ENCODE results near the gene NDUFS6.

Gene NDUFS6

DNA sequence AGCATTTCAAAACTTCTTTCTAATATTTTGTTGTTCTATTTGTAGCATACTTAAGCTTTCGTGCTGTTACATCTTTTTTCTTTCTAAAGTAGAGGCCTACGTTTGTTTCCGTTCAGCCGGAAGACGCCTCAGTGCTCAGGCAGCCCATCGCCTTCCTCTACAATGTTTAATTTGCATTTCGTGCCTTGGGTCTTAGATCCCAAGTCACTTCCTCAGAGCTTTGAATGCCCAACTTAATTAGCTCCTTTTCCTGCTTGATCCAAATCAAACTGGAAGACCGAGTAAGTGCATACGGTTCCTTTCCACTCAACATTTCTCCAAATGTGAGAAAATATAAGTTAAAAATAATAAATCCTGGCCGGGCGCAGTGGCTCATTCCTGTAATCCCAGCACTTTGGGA, 44.7 kb upstream of the NDUFS6 start:
- H3K4me3 ChIP-seq (ENCODE audit: low read depth, low read length), result no peak overlapping the region
- TF ChIP-seq CTCF (conservative IDR thresholded peaks at IDR 0.05; ENCODE audit: low read depth, low read length), result no peak
- no peak for DNase-seq (ENCODE audit: low read depth)

- DNase-seq (ENCODE audit: low read depth), result no peak
- TF ChIP-seq CTCF (conservative IDR thresholded peaks at IDR 0.05; ENCODE audit: low read depth, low read length), result no peak
- H3K4me3 ChIP-seq (ENCODE audit: low read depth, low read length), result no peak overlapping the region
Observed at GRCh38 chr5:1757511-1757910, 43.7 kb upstream of the NDUFS6 start.

DNA sequence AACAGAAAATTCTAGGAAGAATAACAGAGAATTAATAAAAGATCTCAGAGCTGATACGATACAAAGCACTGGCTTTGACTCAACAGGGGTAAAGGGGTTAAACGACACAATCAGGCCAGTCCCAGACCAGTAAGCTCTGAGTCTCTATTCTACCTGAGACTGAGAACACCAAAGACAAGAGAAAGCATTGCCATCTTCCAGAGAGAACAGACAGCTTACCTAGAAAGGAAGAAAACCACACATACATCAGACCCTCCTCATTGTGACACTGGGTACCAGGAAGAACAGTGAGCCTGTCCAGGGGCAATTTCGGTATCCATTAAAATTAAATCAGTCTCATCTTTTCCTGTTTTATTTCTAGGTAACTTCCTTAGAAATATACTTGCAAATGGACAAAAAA, 42.6 kb upstream of the NDUFS6 start:
- TF ChIP-seq CTCF (conservative IDR thresholded peaks at IDR 0.05; ENCODE audit: low read depth, low read length), result no peak
- no peak for DNase-seq (ENCODE audit: low read depth)
- no peak overlapping the region for H3K4me3 ChIP-seq (ENCODE audit: low read depth, low read length)

DNA sequence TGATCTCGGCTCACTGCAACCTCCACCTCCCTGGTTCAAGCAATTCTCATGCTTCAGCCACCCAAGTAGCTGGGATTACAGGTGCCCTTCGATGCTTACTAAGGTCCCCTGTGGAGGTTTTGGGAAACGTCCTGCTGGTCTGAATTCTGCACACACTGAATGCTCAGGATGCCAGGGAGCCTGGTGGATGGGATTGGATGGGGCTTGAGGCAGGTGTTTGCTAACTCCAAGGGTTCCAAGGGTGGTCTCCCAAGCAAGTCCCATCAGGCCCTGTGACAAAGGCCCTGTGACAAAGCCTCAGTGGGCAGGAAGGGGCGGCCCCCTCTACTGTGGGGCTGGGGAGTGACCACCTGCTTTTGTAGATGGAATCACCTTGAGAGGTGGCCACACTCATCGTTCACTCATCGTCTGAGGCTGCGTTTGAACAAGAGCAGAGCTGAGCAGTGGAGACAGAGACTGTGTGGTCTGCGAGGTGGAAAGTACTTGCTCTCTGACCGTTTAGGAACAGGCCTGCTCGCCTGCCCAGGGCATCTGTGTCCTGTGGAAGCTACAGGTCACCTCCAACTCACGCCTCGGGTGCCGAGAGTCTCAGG, 41.7 kb upstream of the NDUFS6 start:
- DNase-seq (ENCODE audit: low read depth), result no peak
- TF ChIP-seq CTCF (conservative IDR thresholded peaks at IDR 0.05; ENCODE audit: low read depth, low read length), result no peak

GRCh38 chr5:1760231-1760630, 41.0 kb upstream of the NDUFS6 start:
- H3K4me3 ChIP-seq (ENCODE audit: low read depth, low read length), result no peak overlapping the region
- DNase-seq (ENCODE audit: low read depth), result no peak
- no peak for TF ChIP-seq CTCF (conservative IDR thresholded peaks at IDR 0.05; ENCODE audit: low read depth, low read length)

More for the DNA sequence above, 41.7 kb upstream of the NDUFS6 start:
- H3K4me3 ChIP-seq (ENCODE audit: low read depth, low read length), result no peak overlapping the region

GRCh38 chr5:1760656-1761452, 40.4 kb upstream of the NDUFS6 start:
- no peak overlapping the region for H3K4me3 ChIP-seq (ENCODE audit: low read depth, low read length)
- no peak for DNase-seq (ENCODE audit: low read depth)
- TF ChIP-seq CTCF (conservative IDR thresholded peaks at IDR 0.05; ENCODE audit: low read depth, low read length), result no peak

DNA sequence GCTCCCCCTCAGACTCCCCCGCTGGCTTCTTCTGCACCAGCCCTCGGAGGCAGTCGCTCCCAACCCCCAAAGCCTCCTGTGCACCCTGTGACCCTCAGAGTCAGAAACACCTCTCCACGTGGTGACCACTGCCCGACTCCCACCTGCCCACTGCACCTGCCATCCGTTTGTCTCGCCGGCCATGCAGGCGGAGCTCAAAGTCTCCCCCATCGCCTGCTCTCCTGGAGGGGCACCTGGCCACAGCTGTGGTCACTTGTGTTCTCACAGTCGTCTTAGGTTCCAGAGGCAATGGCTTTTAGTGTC, 39.8 kb upstream of the NDUFS6 start:
- TF ChIP-seq CTCF (conservative IDR thresholded peaks at IDR 0.05; ENCODE audit: low read depth, low read length), result no peak
- no peak for DNase-seq (ENCODE audit: low read depth)
- no peak overlapping the region for H3K4me3 ChIP-seq (ENCODE audit: low read depth, low read length)
